Measurements from ENCODE around the gene PDZD2.

- TF ChIP-seq, protein P1, sequence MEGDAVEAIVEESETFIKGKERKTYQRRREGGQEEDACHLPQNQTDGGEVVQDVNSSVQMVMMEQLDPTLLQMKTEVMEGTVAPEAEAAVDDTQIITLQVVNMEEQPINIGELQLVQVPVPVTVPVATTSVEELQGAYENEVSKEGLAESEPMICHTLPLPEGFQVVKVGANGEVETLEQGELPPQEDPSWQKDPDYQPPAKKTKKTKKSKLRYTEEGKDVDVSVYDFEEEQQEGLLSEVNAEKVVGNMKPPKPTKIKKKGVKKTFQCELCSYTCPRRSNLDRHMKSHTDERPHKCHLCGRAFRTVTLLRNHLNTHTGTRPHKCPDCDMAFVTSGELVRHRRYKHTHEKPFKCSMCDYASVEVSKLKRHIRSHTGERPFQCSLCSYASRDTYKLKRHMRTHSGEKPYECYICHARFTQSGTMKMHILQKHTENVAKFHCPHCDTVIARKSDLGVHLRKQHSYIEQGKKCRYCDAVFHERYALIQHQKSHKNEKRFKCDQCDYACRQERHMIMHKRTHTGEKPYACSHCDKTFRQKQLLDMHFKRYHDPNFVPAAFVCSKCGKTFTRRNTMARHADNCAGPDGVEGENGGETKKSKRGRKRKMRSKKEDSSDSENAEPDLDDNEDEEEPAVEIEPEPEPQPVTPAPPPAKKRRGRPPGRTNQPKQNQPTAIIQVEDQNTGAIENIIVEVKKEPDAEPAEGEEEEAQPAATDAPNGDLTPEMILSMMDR (IDR thresholded peaks at IDR 0.05 in 4 of 5, conservative IDR thresholded peaks at IDR 0.05 in 1 of 5): no peak
- TF ChIP-seq POLR2A (IDR thresholded peaks at IDR 0.05): no peak
Measured at GRCh38 chr5:32068561-32068960, 429.6 kb downstream of the PDZD2 start.

Measured in gastrocnemius medialis (tissue), 4 donors.